Small intestine (tissue), 7 donors: Measurements from ENCODE around the gene SLC7A9. TPM values are rescaled to one million over a fixed set of nuclear protein-coding genes. Genes with fewer than 3 reads are reported as not detected.
"Not testable (repeated sequence)": the region's sequence is repeated elsewhere in the genome, so short reads cannot be mapped to it uniquely, and the experiment has no call there.

ENCODE experiments used
- DNase-seq, 2 donors: peaks; one replicate each; pipeline versions ENCODE4 v3.0.0 to v3.0.0-alpha.2; 2013
- FAIRE-seq: peaks from 2 replicates; lab custom pipeline; 2012; peaks lifted over from hg19 to GRCh38; lab: Jason Lieb, UNC
- H3K27ac ChIP-seq, 3 donors: one replicate each; pipeline ENCODE4 v1.5.1; 2013; ENCODE audit warnings: low read length in 2 of 3, mild to moderate bottlenecking in 2 of 3, control low read depth in 1 of 3, inconsistent platforms in 1 of 3, low read depth in 1 of 3, moderate library complexity in 1 of 3
- H3K27me3 ChIP-seq, 3 donors: one replicate each; pipeline ENCODE4 v1.6.1; 2013; ENCODE audit warnings: low read length in 3 of 3, inconsistent platforms in 1 of 3; ENCODE audit not compliant: control insufficient read depth in 3 of 3, insufficient read depth in 3 of 3
- H3K36me3 ChIP-seq, 3 donors: one replicate each; pipeline ENCODE4 v1.6.1; 2013; ENCODE audit warnings: low read length in 3 of 3, inconsistent platforms in 1 of 3, low read depth in 1 of 3, mild to moderate bottlenecking in 1 of 3, moderate library complexity in 1 of 3; ENCODE audit not compliant: control insufficient read depth in 3 of 3, insufficient read depth in 2 of 3
- H3K4me1 ChIP-seq, 3 donors: one replicate each; pipeline ENCODE4 v1.6.1; 2013; ENCODE audit warnings: low read length in 2 of 3, inconsistent platforms in 1 of 3, low read depth in 1 of 3, mild to moderate bottlenecking in 1 of 3, moderate library complexity in 1 of 3; ENCODE audit not compliant: control insufficient read depth in 3 of 3, insufficient read depth in 2 of 3
- H3K4me3 ChIP-seq, 3 donors: one replicate each; pipeline ENCODE4 v1.5.1; 2013; ENCODE audit warnings: low read length in 3 of 3, control low read depth in 1 of 3, inconsistent platforms in 1 of 3, low read depth in 1 of 3, mild to moderate bottlenecking in 1 of 3, moderate library complexity in 1 of 3
- H3K9me3 ChIP-seq, 2 donors: one replicate each; pipeline ENCODE4 v1.6.1; 2013; ENCODE audit warnings: low read depth in 1 of 2, low read length in 1 of 2; ENCODE audit not compliant: control insufficient read depth in 2 of 2, insufficient read depth in 1 of 2
- WGBS, 3 donors: extraction: QIAGEN DNeasy Blood & Tissue Kit; methylation state at CpG; one replicate each; pipeline ENCODE4 v1.1.7; 2013; 5-methylcytosine and 5-hydroxymethylcytosine counted together
- polyA plus RNA-seq, 4 donors: library from polyadenylated mRNA; stranded (reverse) in 3 of 4; unstranded in 1 of 4; fragments of 200-250 nt in 3 of 4; fragments of 120-200 nt in 1 of 4; gene quantifications; one replicate each; pipeline versions ENCODE4 v1.2.1 to v1.2.3, GENCODE V29; 2013
- donor health status: healthy with polysubstance abuse.
- donor health status: control.
- donor health status: control.
- donor health status: Bipolar disorder and iron deficiency.
- donor health status: healthy.

Gene SLC7A9
- polyA plus RNA-seq, 4 donors, result 20.8 to 176 (median 50.9) TPM

- Histone ChIP-seq H3K4me1 (no peaks in the 10 kb centered on the region), H3K36me3 (peaks cover 0 to 36% (median 2%) of the 10 kb centered on the region in 3 donors), H3K9me3 (peaks cover 0 to 22% of the 10 kb centered on the region in 2 donors), H3K27me3 (no peaks in the 10 kb centered on the region), H3K4me3 (no peak overlapping the region), H3K27ac (no peak overlapping the region)
- FAIRE-seq, result no peak
- no peak for DNase-seq
- 96 to 100% (median 98%) methylated on average over 10 of the region's 10 CpGs for WGBS, 3 donors
Observed at GRCh38 chr19:32890841-32891240, 21.3 kb upstream of the SLC7A9 start.

DNA sequence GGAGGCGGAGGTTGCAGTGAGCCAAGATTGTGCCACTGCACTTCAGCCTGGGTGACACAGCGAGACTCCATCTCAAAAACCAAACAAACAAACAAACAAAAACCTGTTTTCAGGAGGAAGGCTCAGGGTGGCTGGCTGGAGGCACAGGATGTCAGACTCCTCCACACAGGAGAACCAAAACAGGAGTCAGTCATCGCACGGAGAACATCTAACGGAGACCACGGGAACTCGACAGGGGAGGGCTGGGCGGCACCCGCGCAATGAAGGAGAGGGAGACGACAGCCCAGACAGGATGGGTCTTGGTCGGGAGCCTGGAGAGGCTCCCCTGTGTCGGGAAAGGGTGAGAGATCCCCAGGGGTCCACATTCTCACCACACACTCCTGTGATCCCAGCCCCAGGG is 20.8 kb upstream of the SLC7A9 start:
- Histone ChIP-seq H3K27me3 (no peaks in the 10 kb centered on the region), H3K9me3 (peaks cover 0 to 22% of the 10 kb centered on the region in 2 donors), H3K4me1 (no peaks in the 10 kb centered on the region), H3K27ac (no peak overlapping the region), H3K4me3 (no peak overlapping the region), H3K36me3 (peaks cover 0 to 36% (median 2%) of the 10 kb centered on the region in 3 donors)
- DNase-seq (no peak), FAIRE-seq (no peak)
- WGBS, 3 donors, result 97 to 98% (median 97%) methylated on average over 10 to 13 of the region's 13 CpGs

DNA sequence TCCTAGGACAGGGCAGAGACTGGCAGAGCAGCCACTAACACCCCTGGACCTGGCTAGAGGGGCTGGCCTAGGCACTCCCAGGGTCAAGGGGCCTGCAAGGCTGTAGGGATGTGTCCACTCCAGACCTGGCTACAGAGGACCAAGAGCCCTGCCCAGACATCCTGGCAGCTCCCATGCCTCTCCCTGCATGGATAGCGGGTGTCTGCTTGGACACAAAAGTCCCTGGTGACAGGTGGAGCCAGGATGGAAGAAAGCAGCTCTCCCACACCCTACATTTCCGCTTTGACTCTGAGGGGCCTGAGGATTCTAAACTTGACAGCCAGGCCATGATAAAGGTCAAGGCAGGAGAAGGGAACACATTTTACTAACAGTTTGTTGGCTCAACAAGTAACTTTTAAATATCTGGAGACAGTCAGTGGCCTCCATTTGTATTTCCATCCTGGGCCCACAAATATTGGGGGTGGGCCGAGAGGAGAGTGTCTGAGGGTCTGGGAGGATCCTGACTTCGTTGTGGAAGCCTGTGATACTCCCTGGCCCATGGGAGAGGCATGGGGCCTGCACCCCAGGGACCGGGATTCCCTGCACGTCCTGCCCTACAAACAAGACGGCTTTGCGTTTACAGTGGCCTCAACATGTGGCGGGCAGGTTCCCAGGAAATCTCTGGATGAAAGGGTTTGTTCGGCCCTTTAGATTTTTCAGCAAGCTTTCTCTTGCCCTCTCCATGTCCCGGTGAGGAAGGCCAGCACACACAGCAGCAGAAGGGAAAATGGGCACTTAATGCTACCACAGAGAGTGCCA is 19.8 kb upstream of the SLC7A9 start:
- H3K36me3 ChIP-seq, result peaks cover 0 to 36% (median 2%) of the 10 kb centered on the region in 3 donors
- no peaks in the 10 kb centered on the region for H3K4me1 ChIP-seq
- DNase-seq, result no peak
- H3K27ac ChIP-seq, result no peak overlapping the region
- H3K9me3 ChIP-seq, result peaks cover 0 to 22% of the 10 kb centered on the region in 2 donors
- no peak for FAIRE-seq
- no peaks in the 10 kb centered on the region for H3K27me3 ChIP-seq
- WGBS, 3 donors, result 91 to 94% (median 94%) methylated on average over 11 of the region's 11 CpGs
- no peak overlapping the region for H3K4me3 ChIP-seq

- Histone ChIP-seq H3K36me3 (peaks cover 0 to 36% (median 0%) of the 10 kb centered on the region in 3 donors), H3K9me3 (peaks cover 0 to 18% of the 10 kb centered on the region in 2 donors), H3K27ac (no peak overlapping the region), H3K27me3 (no peaks in the 10 kb centered on the region), H3K4me1 (no peaks in the 10 kb centered on the region), H3K4me3 (no peak overlapping the region)
- FAIRE-seq, result no peak
- whole genome bisulfite sequencing, 3 donors, result 88 to 90% (median 89%) methylated on average over 4 of the region's 4 CpGs
- no peak for DNase-seq
Observed at GRCh38 chr19:32887572-32888215, 18.1 kb upstream of the SLC7A9 start.

GRCh38 chr19:32886241-32886640 is 16.7 kb upstream of the SLC7A9 start:
- no peaks in the 10 kb centered on the region for H3K4me1 ChIP-seq
- no peak overlapping the region for H3K27ac ChIP-seq
- FAIRE-seq (no peak), DNase-seq (no peak)
- H3K4me3 ChIP-seq, result no peak overlapping the region
- peaks cover 0 to 13% of the 10 kb centered on the region in 2 donors for H3K9me3 ChIP-seq
- H3K27me3 ChIP-seq, result no peaks in the 10 kb centered on the region
- WGBS, 3 donors, result 89 to 93% (median 91%) methylated on average over 7 of the region's 7 CpGs
- H3K36me3 ChIP-seq, result peaks cover 0 to 36% (median 0%) of the 10 kb centered on the region in 3 donors

DNA sequence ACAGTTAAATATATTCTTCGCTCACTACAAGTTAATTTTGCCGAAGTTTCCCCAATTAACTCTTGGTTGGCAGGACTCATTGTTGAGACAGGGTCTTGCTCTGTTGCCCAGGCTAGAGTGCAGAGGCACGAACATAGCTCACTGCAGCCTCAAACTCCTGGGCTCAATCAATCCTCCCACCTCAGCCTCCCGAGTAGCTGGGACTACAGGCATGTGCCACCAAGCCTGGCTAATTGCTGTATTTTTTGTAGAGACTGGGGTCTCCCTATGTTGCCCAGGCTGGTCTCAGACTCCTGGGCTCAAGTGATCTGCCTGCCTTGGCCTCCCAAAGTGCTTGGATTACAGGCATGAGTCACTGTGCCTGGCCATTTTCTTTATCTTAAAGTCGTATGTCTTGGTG is 15.7 kb upstream of the SLC7A9 start:
- H3K36me3 ChIP-seq, result peaks cover 0 to 26% (median 0%) of the 10 kb centered on the region in 3 donors
- 80 to 83% (median 81%) methylated on average over 5 of the region's 5 CpGs for WGBS, 3 donors
- H3K9me3 ChIP-seq, H3K4me3 ChIP-seq, FAIRE-seq, H3K4me1 ChIP-seq, DNase-seq, H3K27me3 ChIP-seq, H3K27ac ChIP-seq: not testable (repeated sequence)

- H3K4me3 ChIP-seq, result no peak overlapping the region
- FAIRE-seq, result no peak
- H3K36me3 ChIP-seq, result peaks cover 0 to 32% (median 0%) of the 10 kb centered on the region in 3 donors
- H3K9me3 ChIP-seq, result no peaks in the 10 kb centered on the region
- DNase-seq, result no peak
- H3K27me3 ChIP-seq, result no peaks in the 10 kb centered on the region
- 88 to 93% (median 92%) methylated on average over 12 of the region's 12 CpGs for WGBS, 3 donors
- H3K27ac ChIP-seq, result no peak overlapping the region
- H3K4me1 ChIP-seq, result peaks cover 0 to 9% (median 0%) of the 10 kb centered on the region in 3 donors
Observed at GRCh38 chr19:32881766-32882165, 12.2 kb upstream of the SLC7A9 start.

- Histone ChIP-seq H3K9me3 (no peaks in the 10 kb centered on the region), H3K4me1 (peaks cover 0 to 13% (median 0%) of the 10 kb centered on the region in 3 donors), H3K27me3 (no peaks in the 10 kb centered on the region), H3K4me3 (no peak overlapping the region), H3K27ac (peak overlapping the region in 1 of 3 donors; percentile 41), H3K36me3 (peaks cover 0 to 28% (median 0%) of the 10 kb centered on the region in 3 donors)
- DNase-seq, result peak; percentile 57 to 80
- FAIRE-seq, result no peak
- 19 to 56% (median 28%) methylated on average over 2 of the region's 2 CpGs for WGBS, 3 donors
Observed at GRCh38 chr19:32880622-32881021, 11.1 kb upstream of the SLC7A9 start.
